ENCODE data around the gene PCSK5.

PCSK5 gene

DNA sequence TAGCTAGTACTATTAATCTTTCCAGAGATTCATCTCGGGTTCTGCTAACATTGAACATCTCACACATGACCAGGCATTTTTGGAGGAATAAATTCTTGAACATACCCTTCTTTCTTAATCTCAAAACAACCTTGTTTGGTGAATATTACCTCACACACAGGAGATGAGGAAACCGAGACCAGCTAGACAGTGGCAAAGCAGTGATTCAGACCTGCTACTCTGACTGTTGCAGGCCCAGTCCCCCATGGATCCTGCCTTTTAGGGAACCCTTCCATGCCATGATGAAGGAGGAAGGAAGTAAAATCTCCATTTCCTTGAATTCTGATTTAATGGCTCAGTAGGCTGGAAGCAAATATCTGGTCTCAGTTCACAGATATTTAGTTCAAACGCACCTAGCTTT lies 2.6 kb downstream of the PCSK5 start:
- H3K4me2 ChIP-seq (ENCODE audit: low read depth, low read length, poor library complexity, severe bottlenecking), result no peak overlapping the region
- H3K27ac ChIP-seq (ENCODE audit: low read depth, low read length), result no peak overlapping the region
- no peaks in the 10 kb centered on the region for H3K27me3 ChIP-seq (ENCODE audit: low read length)
- H3K9me3 ChIP-seq (ENCODE audit: insufficient read depth, low read length), result no peaks in the 10 kb centered on the region
- H3K79me2 ChIP-seq (ENCODE audit: insufficient read depth, low read length), result no peaks in the 10 kb centered on the region
- H4K20me1 ChIP-seq (ENCODE audit: low read depth, low read length), result no peaks in the 10 kb centered on the region
- TF ChIP-seq, protein P1, sequence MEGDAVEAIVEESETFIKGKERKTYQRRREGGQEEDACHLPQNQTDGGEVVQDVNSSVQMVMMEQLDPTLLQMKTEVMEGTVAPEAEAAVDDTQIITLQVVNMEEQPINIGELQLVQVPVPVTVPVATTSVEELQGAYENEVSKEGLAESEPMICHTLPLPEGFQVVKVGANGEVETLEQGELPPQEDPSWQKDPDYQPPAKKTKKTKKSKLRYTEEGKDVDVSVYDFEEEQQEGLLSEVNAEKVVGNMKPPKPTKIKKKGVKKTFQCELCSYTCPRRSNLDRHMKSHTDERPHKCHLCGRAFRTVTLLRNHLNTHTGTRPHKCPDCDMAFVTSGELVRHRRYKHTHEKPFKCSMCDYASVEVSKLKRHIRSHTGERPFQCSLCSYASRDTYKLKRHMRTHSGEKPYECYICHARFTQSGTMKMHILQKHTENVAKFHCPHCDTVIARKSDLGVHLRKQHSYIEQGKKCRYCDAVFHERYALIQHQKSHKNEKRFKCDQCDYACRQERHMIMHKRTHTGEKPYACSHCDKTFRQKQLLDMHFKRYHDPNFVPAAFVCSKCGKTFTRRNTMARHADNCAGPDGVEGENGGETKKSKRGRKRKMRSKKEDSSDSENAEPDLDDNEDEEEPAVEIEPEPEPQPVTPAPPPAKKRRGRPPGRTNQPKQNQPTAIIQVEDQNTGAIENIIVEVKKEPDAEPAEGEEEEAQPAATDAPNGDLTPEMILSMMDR (IDR thresholded peaks at IDR 0.05; ENCODE audit: insufficient read depth, low read length, poor library complexity, severe bottlenecking), result no peak
- no peak for TF ChIP-seq EZH2phosphoT487 (conservative IDR thresholded peaks at IDR 0.05; ENCODE audit: low read length)
- H2AFZ ChIP-seq (ENCODE audit: low read depth, low read length, severe bottlenecking), result no peak overlapping the region
- no peak overlapping the region for H3K4me3 ChIP-seq (ENCODE audit: insufficient read depth, low read length, poor library complexity, severe bottlenecking)
- no peaks in the 10 kb centered on the region for H3F3A ChIP-seq (ENCODE audit: insufficient read depth)
- H3K9me2 ChIP-seq (replicated peaks; ENCODE audit: insufficient read depth, low read length), result no peaks in the 10 kb centered on the region
- H3K36me3 ChIP-seq (ENCODE audit: low read length), result no peaks in the 10 kb centered on the region
- H3K9ac ChIP-seq (ENCODE audit: low read length), result no peak overlapping the region

DNA sequence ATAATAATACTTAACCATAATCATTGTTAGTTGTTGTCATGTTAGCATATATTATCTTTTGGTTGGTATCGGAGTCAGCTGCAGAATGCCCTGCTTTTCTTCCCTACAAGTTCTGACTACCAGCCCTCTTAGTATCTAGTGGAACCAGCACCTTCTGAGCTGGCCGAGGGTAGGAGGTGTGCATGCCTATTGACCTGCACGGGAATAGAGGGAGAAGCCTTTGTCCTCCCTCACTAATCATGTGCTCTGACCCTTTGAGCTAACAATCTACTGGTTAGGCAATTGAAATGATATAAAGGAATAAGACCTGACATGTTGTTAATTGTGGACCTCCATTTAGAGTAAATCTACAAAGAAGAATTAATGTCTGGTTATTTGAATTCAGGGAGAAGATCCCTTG lies 4.1 kb downstream of the PCSK5 start:
- Histone ChIP-seq H4K20me1 (ENCODE audit: low read depth, low read length) (no peaks in the 10 kb centered on the region), H3K36me3 (ENCODE audit: low read length) (no peaks in the 10 kb centered on the region), H3K4me2 (ENCODE audit: low read depth, low read length, poor library complexity, severe bottlenecking) (no peak overlapping the region), H3K9me2 (replicated peaks; ENCODE audit: insufficient read depth, low read length) (no peaks in the 10 kb centered on the region), H3K4me3 (ENCODE audit: insufficient read depth, low read length, poor library complexity, severe bottlenecking) (no peak overlapping the region), H3K9ac (ENCODE audit: low read length) (no peak overlapping the region), H2AFZ (ENCODE audit: low read depth, low read length, severe bottlenecking) (no peak overlapping the region), H3K9me3 (ENCODE audit: insufficient read depth, low read length) (no peaks in the 10 kb centered on the region), H3K27me3 (ENCODE audit: low read length) (no peaks in the 10 kb centered on the region), H3K27ac (ENCODE audit: low read depth, low read length) (no peak overlapping the region), H3F3A (ENCODE audit: insufficient read depth) (no peaks in the 10 kb centered on the region), H3K79me2 (ENCODE audit: insufficient read depth, low read length) (no peaks in the 10 kb centered on the region)
- no peak for TF ChIP-seq EZH2phosphoT487 (conservative IDR thresholded peaks at IDR 0.05; ENCODE audit: low read length)
- TF ChIP-seq, protein P1 (IDR thresholded peaks at IDR 0.05; ENCODE audit: insufficient read depth, low read length, poor library complexity, severe bottlenecking), result no peak

DNA sequence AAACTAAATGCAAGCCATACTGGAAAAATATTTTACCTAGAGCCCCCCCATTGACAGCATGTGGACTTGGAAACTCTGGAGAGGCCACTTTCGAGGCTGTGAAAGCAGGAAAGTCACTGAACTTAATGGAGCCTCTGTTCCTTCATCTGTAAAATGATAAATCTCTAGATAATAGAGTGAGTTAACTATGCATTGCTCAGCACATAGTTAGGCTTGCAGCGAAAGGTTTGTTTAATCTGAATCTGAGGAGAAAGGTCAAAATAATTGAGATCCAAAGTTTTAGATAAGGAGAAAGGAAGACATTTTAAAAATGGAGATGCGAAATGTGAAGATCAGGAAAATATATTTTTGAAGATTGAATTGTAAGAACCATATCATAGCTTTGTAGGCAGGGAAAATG lies 4.6 kb downstream of the PCSK5 start:
- no peaks in the 10 kb centered on the region for H4K20me1 ChIP-seq (ENCODE audit: low read depth, low read length)
- TF ChIP-seq, protein P1 (IDR thresholded peaks at IDR 0.05; ENCODE audit: insufficient read depth, low read length, poor library complexity, severe bottlenecking), result no peak
- no peak for TF ChIP-seq EZH2phosphoT487 (conservative IDR thresholded peaks at IDR 0.05; ENCODE audit: low read length)
- no peaks in the 10 kb centered on the region for H3K9me2 ChIP-seq (replicated peaks; ENCODE audit: insufficient read depth, low read length)
- H3K4me2 ChIP-seq (ENCODE audit: low read depth, low read length, poor library complexity, severe bottlenecking), result no peak overlapping the region
- no peak overlapping the region for H3K27ac ChIP-seq (ENCODE audit: low read depth, low read length)
- no peaks in the 10 kb centered on the region for H3K27me3 ChIP-seq (ENCODE audit: low read length)
- no peaks in the 10 kb centered on the region for H3K79me2 ChIP-seq (ENCODE audit: insufficient read depth, low read length)
- H3K9ac ChIP-seq (ENCODE audit: low read length), result no peak overlapping the region
- H3K9me3 ChIP-seq (ENCODE audit: insufficient read depth, low read length), result no peaks in the 10 kb centered on the region
- no peak overlapping the region for H2AFZ ChIP-seq (ENCODE audit: low read depth, low read length, severe bottlenecking)
- no peaks in the 10 kb centered on the region for H3K36me3 ChIP-seq (ENCODE audit: low read length)
- H3K4me3 ChIP-seq (ENCODE audit: insufficient read depth, low read length, poor library complexity, severe bottlenecking), result no peak overlapping the region
- no peaks in the 10 kb centered on the region for H3F3A ChIP-seq (ENCODE audit: insufficient read depth)
